ENCODE measurements around the gene TNPO1.
"Not testable (repeated sequence)": the region's sequence is repeated elsewhere in the genome, so short reads cannot be mapped to it uniquely, and the experiment has no call there.

GRCh38 chr5:72792662-72793061, 23.8 kb upstream of the TNPO1 start:
- TF ChIP-seq CTCF, POLR2A (IDR thresholded peaks at IDR 0.05): not testable (repeated sequence)
